Stimulated activated CD8-positive, alpha-beta memory T cell treated with anti-CD3 and anti-CD28 coated beads, Interleukin-2, amount 100 ng/mL, for 48 hours (primary cell): ENCODE measurements around the gene F8A3.
"Not testable (repeated sequence)": the region's sequence is repeated elsewhere in the genome, so short reads cannot be mapped to it uniquely, and the experiment has no call there.

Source experiments
- DNase-seq, 2 donors: peaks; one replicate each; pipeline ENCODE4 v3.0.0-alpha.2; 2020; ENCODE audit warnings: low read depth in 2 of 2

The F8A3 gene

DNA sequence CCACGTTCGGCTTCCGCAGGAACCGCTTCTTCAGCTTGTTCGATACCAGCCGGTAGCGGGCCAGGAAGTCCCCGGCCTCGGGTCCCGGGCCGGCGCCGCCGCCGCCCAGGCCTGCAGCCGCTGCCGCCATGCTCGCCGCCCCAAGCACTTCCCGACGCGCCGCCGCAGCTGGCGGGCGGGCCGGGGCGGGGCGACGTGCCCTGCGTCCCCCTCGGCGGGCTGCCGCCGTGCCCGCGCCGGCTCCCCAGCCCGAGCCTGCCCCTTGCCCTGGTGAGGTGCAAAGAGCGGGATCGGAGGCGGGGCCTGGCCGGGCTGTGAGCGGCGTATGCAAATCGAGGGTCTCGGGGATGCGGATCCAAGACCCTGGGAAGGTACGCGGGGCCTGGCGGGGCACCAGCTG lies at the start of gene F8A3:
Gene F8A3, minus strand, starts transcription at position 150 of the 400 bp plus-strand sequence. Its CDS starts 20 bp downstream, at position 130.
- not testable (repeated sequence) for DNase-seq

GRCh38 chrX:155505296-155505695 lies 46.9 kb upstream of the F8A3 start:
- no peak for DNase-seq

DNA sequence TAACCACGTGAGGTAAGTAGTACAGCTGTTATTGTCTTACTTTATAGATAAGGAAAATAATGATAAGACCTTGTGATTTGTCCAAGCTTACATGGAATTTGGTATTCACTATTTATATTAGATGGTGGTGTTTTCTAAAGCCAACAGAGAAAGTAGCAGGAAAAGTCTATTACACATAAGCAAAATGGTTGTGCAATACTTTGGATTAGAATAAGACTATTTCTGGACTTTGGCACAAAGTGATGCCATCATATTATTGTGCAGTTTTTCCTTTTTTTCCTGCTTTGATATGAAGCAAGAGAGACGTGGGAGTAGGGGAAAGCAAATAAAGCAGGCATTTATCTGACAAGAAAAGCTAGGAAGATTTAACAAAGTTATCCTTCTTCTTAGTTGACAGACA lies 36.7 kb upstream of the F8A3 start:
- not testable (repeated sequence) for DNase-seq

GRCh38 chrX:155491421-155491820 lies 33.0 kb upstream of the F8A3 start:
- DNase-seq, result not testable (repeated sequence)

GRCh38 chrX:155477136-155477535 lies 18.7 kb upstream of the F8A3 start:
- DNase-seq, result not testable (repeated sequence)

DNA sequence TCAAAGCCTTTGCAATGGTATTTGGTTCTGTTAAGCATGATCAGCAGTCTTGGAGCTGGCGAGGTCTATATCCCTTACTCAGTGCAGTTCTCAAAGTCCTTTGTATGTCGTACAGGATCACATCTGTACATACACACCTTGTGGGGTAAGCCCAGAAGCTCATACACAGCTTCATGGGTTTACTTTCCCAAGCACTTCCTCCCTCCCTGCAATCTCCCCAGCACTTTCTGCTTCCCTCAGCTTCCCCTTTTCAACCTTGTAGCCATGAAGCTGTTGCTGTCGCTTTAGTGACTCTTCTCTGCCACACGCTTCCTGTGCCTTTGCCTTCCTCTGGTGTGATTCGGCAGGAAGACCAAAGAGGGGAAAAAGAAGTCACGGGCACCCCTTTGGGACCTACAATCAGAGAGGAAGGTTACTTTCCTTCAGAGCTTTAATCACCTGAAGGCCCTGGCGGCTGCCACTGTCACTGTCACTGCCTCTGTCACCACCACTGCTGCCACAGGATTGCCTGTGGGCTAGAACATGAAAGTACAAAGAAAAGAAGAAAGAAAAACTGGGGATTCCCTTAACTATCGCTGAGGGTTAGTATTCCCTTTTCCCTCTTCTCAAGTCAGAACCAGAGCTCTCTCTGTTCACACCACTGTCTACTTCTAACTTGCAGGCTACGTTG lies 8.0 kb upstream of the F8A3 start:
- DNase-seq, result not testable (repeated sequence)

- DNase-seq, result not testable (repeated sequence)
Observed at GRCh38 chrX:155460501-155460900, 2.1 kb upstream of the F8A3 start.

DNA sequence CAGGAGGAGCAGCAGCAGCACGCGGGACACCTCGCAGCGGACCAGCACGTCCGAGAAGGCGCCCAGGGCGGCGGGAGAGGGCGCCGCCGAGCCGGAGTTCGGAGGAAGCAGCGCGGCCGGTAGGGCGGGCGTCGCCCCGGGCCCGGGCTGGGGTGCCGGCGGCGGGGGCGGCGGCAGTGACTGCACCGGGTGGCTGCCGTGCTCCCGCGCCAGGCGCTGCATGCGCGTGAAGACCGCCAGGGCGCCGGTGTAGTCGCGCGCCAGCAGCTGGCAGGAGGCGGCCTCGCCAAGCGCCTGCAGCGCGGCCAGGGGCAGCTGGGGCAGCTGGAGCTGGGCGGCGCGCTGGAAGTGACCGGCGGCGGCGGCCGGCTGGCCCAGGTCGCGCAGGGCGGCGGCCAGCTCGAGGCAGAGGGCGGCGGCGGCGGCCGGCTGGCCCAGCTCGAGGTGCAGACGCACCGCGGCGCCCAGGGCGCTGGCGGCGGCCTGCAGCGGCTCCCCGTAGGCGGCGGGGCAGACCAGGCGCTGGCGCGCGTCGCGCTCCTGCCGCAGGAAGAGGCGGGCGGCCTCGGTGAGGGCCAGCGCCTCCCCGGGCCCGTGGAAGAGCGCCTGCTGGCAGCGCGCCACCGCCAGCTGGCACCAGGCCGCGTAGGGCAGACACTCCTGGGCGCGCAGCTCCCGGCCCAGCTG lies 516 bp downstream of the F8A3 start:
- not testable (repeated sequence) for DNase-seq

DNA sequence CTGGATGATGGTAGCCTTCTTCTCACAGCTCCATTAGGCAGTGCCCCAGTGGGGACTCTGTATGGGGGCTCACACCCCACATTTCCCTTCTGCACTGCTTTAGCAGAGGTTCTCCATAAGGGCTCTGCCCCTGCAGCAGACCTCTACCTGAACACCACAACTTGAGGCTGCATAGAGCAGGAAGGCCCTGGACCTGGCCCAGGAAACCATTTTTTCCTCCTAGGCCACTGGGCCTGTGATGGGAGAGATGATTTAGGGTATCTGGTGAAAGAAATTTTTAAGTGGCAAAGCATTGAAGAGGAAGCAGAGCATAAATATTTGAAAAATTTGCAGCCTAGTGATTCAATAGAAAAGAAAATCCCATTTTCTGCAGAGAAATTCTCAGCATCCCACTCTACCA lies 17.3 kb downstream of the F8A3 start:
- no peak for DNase-seq

DNA sequence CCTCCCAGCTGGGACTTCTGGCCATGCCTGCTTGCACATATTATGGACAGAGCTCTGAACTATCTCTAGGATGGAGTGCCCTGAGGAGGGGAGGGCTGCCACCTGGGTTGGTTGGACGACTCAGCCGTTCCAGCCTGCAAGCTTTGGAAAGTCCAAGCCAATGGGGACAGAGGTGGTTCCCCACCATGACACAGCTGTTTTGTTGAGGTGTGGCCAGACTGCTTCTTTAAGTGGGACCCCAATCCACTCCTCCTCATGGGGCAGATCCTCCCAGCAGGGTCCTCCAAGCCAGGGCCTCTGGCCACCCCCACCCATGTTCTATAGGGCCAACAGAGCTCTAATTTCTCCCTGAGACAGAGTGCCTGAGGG lies 22.7 kb downstream of the F8A3 start:
- no peak for DNase-seq

DNA sequence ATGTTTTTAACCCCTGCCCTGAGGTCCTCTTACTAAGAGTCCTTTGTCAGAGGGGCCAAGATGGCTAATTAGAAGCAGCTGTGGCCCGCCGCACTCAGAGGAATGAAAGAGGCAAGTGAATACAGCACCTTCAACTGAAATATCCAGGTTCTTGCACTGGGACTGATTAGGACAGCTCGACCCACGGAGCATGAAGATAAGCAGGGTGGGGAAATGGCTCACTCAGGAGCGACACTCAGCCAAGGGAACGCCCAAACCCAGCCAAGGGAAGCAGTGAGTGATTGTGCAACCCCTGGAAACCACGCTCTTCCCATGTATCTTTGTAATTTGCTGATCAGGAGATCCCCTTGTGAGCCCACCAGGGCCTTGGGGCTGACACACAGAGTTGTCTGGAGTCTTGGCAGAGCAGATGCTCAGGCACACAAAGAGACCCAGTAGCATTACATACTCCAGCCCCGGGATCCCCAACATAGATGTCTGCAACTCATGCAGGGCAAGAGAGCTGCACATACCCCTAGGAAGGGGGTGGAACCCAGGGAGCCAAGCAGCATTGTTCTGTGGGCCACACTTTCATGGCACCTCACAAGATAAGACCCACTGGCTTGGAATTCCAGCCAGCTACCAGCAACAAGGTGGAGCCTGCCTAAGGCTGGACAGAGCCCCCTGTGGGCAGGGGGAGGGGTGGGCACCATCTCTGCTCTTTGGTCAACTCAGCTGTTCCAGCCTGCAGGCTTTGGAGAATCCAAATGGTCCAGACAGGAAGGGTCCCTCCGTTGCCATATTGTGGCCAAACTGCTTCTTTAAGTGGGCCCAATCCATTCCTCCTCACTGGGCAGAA lies 23.3 kb downstream of the F8A3 start:
- no peak for DNase-seq

GRCh38 chrX:155417769-155418168 lies 40.7 kb downstream of the F8A3 start:
- DNase-seq, result no peak
